Upper lobe of left lung (tissue), 4 donors: ENCODE measurements around the gene NRXN3.

ENCODE experiments used
- EP300 ChIP-seq, 4 donors: sonication (generic); formaldehyde crosslinking; IDR thresholded peaks; one replicate each; pipeline ENCODE4 v1.5.1; 2017; ENCODE audit warnings: antibody characterized with exemption in 4 of 4, control low read depth in 2 of 4
- TF ChIP-seq, protein P1 (sequence below), 6 experiments: fragments of 450-650 bp in 4 of 6; fragments of 200-600 bp in 2 of 6; sonication (generic) in 2 of 6; IDR thresholded peaks; one replicate each; pipeline ENCODE4 v1.5.1; 2016 to 2019; ENCODE audit warnings: antibody characterized with exemption in 6 of 6

DNA sequence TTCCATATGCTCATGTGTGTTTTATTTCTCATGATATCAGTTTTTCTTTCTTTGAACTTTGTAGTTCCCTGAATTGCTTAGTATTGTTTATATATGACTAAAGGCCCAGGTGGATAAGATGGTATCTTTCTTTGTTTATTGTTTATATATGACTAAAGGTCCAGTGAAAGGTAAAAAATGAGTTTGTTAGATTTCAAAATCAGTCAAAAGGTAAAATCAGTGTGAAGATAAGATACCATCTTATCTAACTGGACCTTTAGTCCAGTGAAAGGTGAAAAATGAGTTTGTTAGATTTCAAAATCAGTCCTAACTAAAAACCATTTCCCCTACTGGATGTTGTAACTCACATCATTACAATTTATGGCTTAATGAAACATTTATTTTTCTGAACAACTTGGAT lies 1150.9 kb downstream of the NRXN3 start:
- no peak for TF ChIP-seq EP300 (IDR thresholded peaks at IDR 0.05)
- TF ChIP-seq, protein P1, sequence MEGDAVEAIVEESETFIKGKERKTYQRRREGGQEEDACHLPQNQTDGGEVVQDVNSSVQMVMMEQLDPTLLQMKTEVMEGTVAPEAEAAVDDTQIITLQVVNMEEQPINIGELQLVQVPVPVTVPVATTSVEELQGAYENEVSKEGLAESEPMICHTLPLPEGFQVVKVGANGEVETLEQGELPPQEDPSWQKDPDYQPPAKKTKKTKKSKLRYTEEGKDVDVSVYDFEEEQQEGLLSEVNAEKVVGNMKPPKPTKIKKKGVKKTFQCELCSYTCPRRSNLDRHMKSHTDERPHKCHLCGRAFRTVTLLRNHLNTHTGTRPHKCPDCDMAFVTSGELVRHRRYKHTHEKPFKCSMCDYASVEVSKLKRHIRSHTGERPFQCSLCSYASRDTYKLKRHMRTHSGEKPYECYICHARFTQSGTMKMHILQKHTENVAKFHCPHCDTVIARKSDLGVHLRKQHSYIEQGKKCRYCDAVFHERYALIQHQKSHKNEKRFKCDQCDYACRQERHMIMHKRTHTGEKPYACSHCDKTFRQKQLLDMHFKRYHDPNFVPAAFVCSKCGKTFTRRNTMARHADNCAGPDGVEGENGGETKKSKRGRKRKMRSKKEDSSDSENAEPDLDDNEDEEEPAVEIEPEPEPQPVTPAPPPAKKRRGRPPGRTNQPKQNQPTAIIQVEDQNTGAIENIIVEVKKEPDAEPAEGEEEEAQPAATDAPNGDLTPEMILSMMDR (IDR thresholded peaks at IDR 0.05), result no peak
